ENCODE measurements around the gene IGFL4. TPM values are rescaled to one million over a fixed set of nuclear protein-coding genes. Genes with fewer than 3 reads are reported as not detected.

Gene IGFL4
- total and polyA plus RNA-seq, 10 of the 15 experiments (the other 5 are each of a cell fraction or from before 2014, with no cell fraction given), result not detected

GRCh38 chr19:46016426-46017094 lies 24.2 kb downstream of the IGFL4 start:
- H3K27ac ChIP-seq (ENCODE audit: control insufficient read depth, insufficient read depth), result no peak overlapping the region
- in situ Hi-C loops (cut with MboI), result no loop called here
- no peaks in the 10 kb centered on the region for H3K79me2 ChIP-seq (ENCODE audit: control insufficient read depth, insufficient read depth, low read length)
- H3K9me3 ChIP-seq (replicated peaks; ENCODE audit: control insufficient read depth, insufficient read depth, low read length), result no peaks in the 10 kb centered on the region
- SMC1A ChIA-PET (ENCODE audit: uncharacterized antibody, unreplicated experiment), result interaction anchor here (1.0 kb wide), 1 partner anchor 199 kb away, joined by 4 read pairs; no protein-coding TSS in a partner anchor
- peaks cover 5% of the 10 kb centered on the region for H3K4me1 ChIP-seq (ENCODE audit: control insufficient read depth, insufficient read depth, low read length)
- intact Hi-C loops (cut with micrococcal nuclease; ENCODE audit: unreplicated experiment), result no loop called here
- DNase-seq (ENCODE audit: low read depth, low spot score) (peak; percentile 11), FAIRE-seq (peak; percentile 66), ATAC-seq (peak; percentile 89)
- no peaks in the 10 kb centered on the region; the same call in 1 of the 2 replicates for H4K20me1 ChIP-seq (ENCODE audit: control insufficient read depth, insufficient read depth)
- no peaks in the 10 kb centered on the region; a peak in 1 of 4 replicates for H3K36me3 ChIP-seq (ENCODE audit: control insufficient read depth in 2 of 2, insufficient read depth in 2 of 2, low read length in 1 of 2)
- H3K9ac ChIP-seq (ENCODE audit: control insufficient read depth, insufficient read depth, low read length), result peak overlapping the region; percentile 24; the same call in 1 of the 2 replicates
- H3K4me3 ChIP-seq, result peak overlapping the region; percentile 74; the same call in 1 of the 2 replicates
- peak overlapping the region; percentile 90 for H3K4me2 ChIP-seq (ENCODE audit: control insufficient read depth, insufficient read depth)
- whole genome bisulfite sequencing (ENCODE audit: insufficient coverage, insufficient replicate concordance, low lambda C conversion rate, missing lambda C conversion rate), result 2% methylated on average over 40 of the region's 48 CpGs
- H3K27me3 ChIP-seq (replicated peaks in 1 of 2; ENCODE audit: control insufficient read depth in 2 of 2, insufficient read depth in 2 of 2, low read length in 1 of 2), result no peaks in the 10 kb centered on the region
- RAD21 ChIA-PET (ENCODE audit: unreplicated experiment), result interaction anchor here (0.7 to 1.5 kb wide), 6 partner anchors 153 to 247 kb away, joined by 3 to 5 read pairs (median 3); partner anchors contain the start of gene SIX5
- CTCF ChIA-PET, result interaction anchor here (0.6 to 2.0 kb wide), 11 partner anchors 11 to 584 kb away, joined by 3 to 17 read pairs (median 4); partner anchors contain the start of genes CALM3, CCDC61, IRF2BP1 and MYPOP
- H2AFZ ChIP-seq (ENCODE audit: control insufficient read depth, low read depth, low read length), result peak overlapping the region; percentile 51
- no TSS peak for BruUV-seq (replicated peaks)
- POLR2A ChIA-PET, result interaction anchor here (0.7 to 1.2 kb wide), 2 partner anchors 129 to 153 kb away, joined by 3 to 7 read pairs; partner anchors contain the start of genes FOXA3 and SYMPK
- TF ChIP-seq HDAC2 (IDR thresholded peaks at IDR 0.05) (no peak), BMI1 (IDR thresholded peaks at IDR 0.05; ENCODE audit: borderline replicate concordance) (no peak), SMC3 (IDR thresholded peaks at IDR 0.05; ENCODE audit: borderline replicate concordance, low read length) (peak; percentile 38; the same call in 1 of the 2 replicates), CEBPZ (IDR thresholded peaks at IDR 0.05; ENCODE audit: low read depth, low read length) (no peak), ZNF207 (IDR thresholded peaks at IDR 0.05; ENCODE audit: borderline replicate concordance) (no peak), CHD4 (IDR thresholded peaks at IDR 0.05) (no peak), NKRF (conservative IDR thresholded peaks at IDR 0.05) (no peak), CHD2 (IDR thresholded peaks at IDR 0.05; ENCODE audit: borderline replicate concordance, low read depth, low read length) (no peak), EGR1 (IDR thresholded peaks at IDR 0.05; ENCODE audit: borderline replicate concordance in 1 of 2, low read depth in 2 of 2, low read length in 2 of 2) (no peak), TCF7 (IDR thresholded peaks at IDR 0.05; ENCODE audit: borderline replicate concordance) (no peak), ZBTB4 (CRISPR knock-in tag; IDR thresholded peaks at IDR 0.05) (no peak), ELK1 (IDR thresholded peaks at IDR 0.05; ENCODE audit: low read depth, low read length) (no peak), KDM1A (IDR thresholded peaks at IDR 0.05; ENCODE audit: borderline replicate concordance) (no peak)

All from GM12878 (cell line).